B cell (primary cell): Measurements from ENCODE around the gene LIX1. TPM values are rescaled to one million over a fixed set of nuclear protein-coding genes. Genes with fewer than 3 reads are reported as not detected.
"Not testable (repeated sequence)": the region's sequence is repeated elsewhere in the genome, so short reads cannot be mapped to it uniquely, and the experiment has no call there.

ENCODE experiments used
- ATAC-seq: fragments of 200-7000 bp; cut with Tn5 transposase; one replicate; pipeline ENCODE4 v1.10.0; 2021; ENCODE audit warnings: low read depth, mild to moderate bottlenecking, moderate number of reproducible peaks, moderate library complexity
- CTCF ChIA-PET: fragments of 350-600 bp; sonication (Branson Sonifier 250); formaldehyde crosslinking; loops from one replicate; lab custom pipeline; 2021; ENCODE audit warnings: antibody characterized with exemption, inconsistent platforms; lab: Charles Lee
- POLR2A ChIA-PET: fragments of 350-600 bp; sonication (Branson Sonifier 250); formaldehyde crosslinking; loops from one replicate; lab custom pipeline; 2021; ENCODE audit warnings: antibody characterized with exemption; lab: Charles Lee
- DNase-seq: peaks from one replicate; pipeline ENCODE4 v3.0.0; 2013
- H2AFZ ChIP-seq: 2 replicates; pipeline ENCODE4 v1.6.1; 2012; ENCODE audit warnings: mild to moderate bottlenecking, low read depth, low read length; ENCODE audit not compliant: insufficient read depth, poor library complexity, severe bottlenecking
- H3K27ac ChIP-seq, 2 donors: 1 replicate in 1 of 2; 2 replicates in 1 of 2; pipeline ENCODE4 v1.5.1; 2012 to 2013; ENCODE audit warnings: low read length in 2 of 2, mild to moderate bottlenecking in 2 of 2, moderate library complexity in 1 of 2
- H3K27me3 ChIP-seq, 4 experiments: fragments of 200-600 bp in 1 of 4; sonication (generic) in 1 of 4; replicated peaks in 1 of 4; 1 replicate in 2 of 4; 2 replicates in 2 of 4; pipeline versions ENCODE4 v1.6.1 to v1.7.0; 2013 to 2016; ENCODE audit warnings: low read length in 3 of 4, mild to moderate bottlenecking in 2 of 4, mixed read lengths in 1 of 4, moderate library complexity in 1 of 4; ENCODE audit not compliant: insufficient read depth in 4 of 4, control insufficient read depth in 3 of 4; ENCODE audit errors: control extremely low read depth in 1 of 4
- H3K36me3 ChIP-seq, 2 experiments: replicated peaks in 1 of 2; 1 replicate in 1 of 2; 2 replicates in 1 of 2; pipeline versions ENCODE4 v1.6.1 to v1.7.1; 2013; ENCODE audit warnings: low read length in 1 of 2; ENCODE audit not compliant: insufficient read depth in 2 of 2, control insufficient read depth in 1 of 2; ENCODE audit errors: control extremely low read depth in 1 of 2, extremely low read depth in 1 of 2
- H3K4me1 ChIP-seq, 2 donors: fragments of 200-600 bp in 1 of 2; sonication (generic) in 1 of 2; 1 replicate in 1 of 2; 2 replicates in 1 of 2; pipeline versions ENCODE4 v1.5.1 to v1.6.1; 2013 to 2017; ENCODE audit warnings: low read length in 2 of 2; ENCODE audit not compliant: control insufficient read depth in 2 of 2, insufficient read depth in 2 of 2
- H3K4me2 ChIP-seq: replicated peaks from 2 replicates; pipeline ENCODE3; 2012; ENCODE audit warnings: mild to moderate bottlenecking, low read depth, low read length; ENCODE audit not compliant: poor library complexity, severe bottlenecking
- H3K4me3 ChIP-seq, 5 experiments: fragments of 200-600 bp in 1 of 5; sonication (generic) in 1 of 5; 1 replicate in 3 of 5; 2 replicates in 2 of 5; pipeline versions ENCODE4 v1.5.1 to v1.7.0; 2011 to 2016; ENCODE audit warnings: low read length in 4 of 5, mild to moderate bottlenecking in 4 of 5, low read depth in 2 of 5, control low read depth in 1 of 5, moderate library complexity in 1 of 5; ENCODE audit not compliant: insufficient read depth in 1 of 5; ENCODE audit errors: control extremely low read depth in 1 of 5, extremely low read depth in 1 of 5
- H3K79me2 ChIP-seq: fragments of 200-600 bp; sonication (generic); one replicate; pipeline ENCODE4 v1.6.0; 2016; ENCODE audit warnings: low read length; ENCODE audit not compliant: control insufficient read depth, insufficient read depth
- H3K9ac ChIP-seq: fragments of 200-600 bp; sonication (generic); 2 replicates; pipeline ENCODE4 v1.6.1; 2017; ENCODE audit warnings: mild to moderate bottlenecking, low read length, moderate library complexity
- H3K9me3 ChIP-seq, 3 donors: one replicate each; pipeline versions ENCODE4 v1.6.1 to v1.7.1; 2013; ENCODE audit warnings: low read length in 2 of 3; ENCODE audit not compliant: control insufficient read depth in 2 of 3, insufficient read depth in 1 of 3; ENCODE audit errors: control extremely low read depth in 1 of 3
- H4K20me1 ChIP-seq: 2 replicates; pipeline ENCODE4 v1.6.0; 2012; ENCODE audit warnings: mild to moderate bottlenecking, low read length; ENCODE audit not compliant: insufficient read depth, control insufficient read depth, poor library complexity, severe bottlenecking
- H3K27ac Mint-ChIP-seq: one replicate; pipeline ENCODE4 v1.8.0; 2021; ENCODE audit warnings: mixed read lengths
- H3K27me3 Mint-ChIP-seq: one replicate; pipeline ENCODE4 v1.8.0; 2021; ENCODE audit warnings: mixed read lengths
- H3K4me1 Mint-ChIP-seq: one replicate; pipeline ENCODE4 v1.8.0; 2021; ENCODE audit warnings: mixed read lengths
- H3K4me3 Mint-ChIP-seq: one replicate; pipeline ENCODE4 v1.8.0; 2021; ENCODE audit warnings: mixed read lengths
- H3K9me3 Mint-ChIP-seq: one replicate; pipeline ENCODE4 v1.8.0; 2022; ENCODE audit warnings: mixed read lengths; ENCODE audit not compliant: insufficient read depth
- CTCF ChIP-seq: fragments of 200-600 bp; IDR thresholded peaks from one replicate; pipeline ENCODE4 v1.8.0; 2022; ENCODE audit warnings: antibody characterized with exemption, mild to moderate bottlenecking
- EZH2 ChIP-seq: IDR thresholded peaks from 2 replicates; pipeline ENCODE4 v1.6.1; 2012; ENCODE audit warnings: borderline replicate concordance, low read depth, mild to moderate bottlenecking, moderate library complexity, low read length; ENCODE audit not compliant: insufficient read depth, poor library complexity, severe bottlenecking
- WGBS: methylation state at CpG from one replicate; pipeline ENCODE4 v1.1.5; 2013; ENCODE audit warnings: missing lambda C conversion rate; ENCODE audit not compliant: insufficient coverage; 5-methylcytosine and 5-hydroxymethylcytosine counted together
- intact Hi-C: fragments of 100-400 bp; cut with micrococcal nuclease; formaldehyde crosslinking; loops from one replicate; pipeline ENCODE4 v1.10.0; 2022
- polyA plus RNA-seq: library from polyadenylated mRNA; depleted of rRNA; stranded (reverse); fragments of >200 nt; gene quantifications from 2 replicates; pipeline ENCODE4 v1.2.3, GENCODE V29; 2012
- total RNA-seq, 2 donors: library from RNA; stranded (reverse); fragments of 120-200 nt in 1 of 2; gene quantifications; 1 replicate in 1 of 2; 2 replicates in 1 of 2; pipeline versions ENCODE4 v1.2.3 to v1.2.4, GENCODE V29; 2013 to 2022

Gene LIX1
- total and polyA plus RNA-seq, 2 donors (not counting 1 experiment from before 2014, with no cell fraction given): not detected

GRCh38 chr5:97141539-97141938 is 872 bp downstream of the LIX1 start:
- POLR2A ChIA-PET: no interaction called here
- Histone ChIP-seq H3K9ac (no peak overlapping the region), H3K27ac (no peak overlapping the region), H4K20me1 (no peaks in the 10 kb centered on the region), H2AFZ (no peak overlapping the region), H3K4me2 (no peak overlapping the region), H3K4me1 (no peaks in the 10 kb centered on the region), H3K9me3 (no peaks in the 10 kb centered on the region), H3K79me2 (no peaks in the 10 kb centered on the region), H3K27me3 (no peaks in the 10 kb centered on the region), H3K36me3 (no peaks in the 10 kb centered on the region), H3K4me3 (no peak overlapping the region)
- intact Hi-C loops: no loop called here
- Mint-ChIP-seq H3K9me3 (no peaks in the 10 kb centered on the region), H3K4me1 (no peaks in the 10 kb centered on the region), H3K27me3 (no peaks in the 10 kb centered on the region), H3K4me3 (no peak overlapping the region), H3K27ac (no peak overlapping the region)
- CTCF ChIA-PET: interaction anchor here (1.1 to 4.0 kb wide), 7 partner anchors 19 to 389 kb away, joined by 3 to 23 read pairs (median 18); no protein-coding TSS in a partner anchor
- WGBS: no CpG with 5 or more reads among the region's 2 CpGs
- no peak for TF ChIP-seq EZH2
- no peak for TF ChIP-seq CTCF
- DNase-seq: no peak
- ATAC-seq: no peak

GRCh38 chr5:97141031-97141430 is 1.4 kb downstream of the LIX1 start:
- no peaks in the 10 kb centered on the region for H3K4me1 ChIP-seq
- no peaks in the 10 kb centered on the region for H3K9me3 Mint-ChIP-seq
- POLR2A ChIA-PET: no interaction called here
- DNase-seq (no peak), ATAC-seq (no peak)
- H3K79me2 ChIP-seq: no peaks in the 10 kb centered on the region
- H3K27me3 ChIP-seq: no peaks in the 10 kb centered on the region
- H4K20me1 ChIP-seq: peaks cover 3% of the 10 kb centered on the region
- no peaks in the 10 kb centered on the region for H3K4me1 Mint-ChIP-seq
- H3K9ac ChIP-seq: no peak overlapping the region
- no peak overlapping the region for H3K4me3 ChIP-seq
- no peaks in the 10 kb centered on the region for H3K9me3 ChIP-seq
- no peak for TF ChIP-seq CTCF
- no peak for TF ChIP-seq EZH2
- H3K27ac ChIP-seq: no peak overlapping the region
- no peak overlapping the region for H3K4me3 Mint-ChIP-seq
- H3K36me3 ChIP-seq: no peaks in the 10 kb centered on the region
- intact Hi-C loops: no loop called here
- no peak overlapping the region for H3K4me2 ChIP-seq
- CTCF ChIA-PET: interaction anchor here (1.1 to 4.0 kb wide), 6 partner anchors 19 to 389 kb away, joined by 3 to 23 read pairs (median 18); no protein-coding TSS in a partner anchor
- no peak overlapping the region for H2AFZ ChIP-seq
- no peak overlapping the region for H3K27ac Mint-ChIP-seq
- no CpG with 5 or more reads among the region's 4 CpGs for WGBS
- no peaks in the 10 kb centered on the region for H3K27me3 Mint-ChIP-seq

GRCh38 chr5:97140250-97140649 is 2.2 kb downstream of the LIX1 start:
- CTCF ChIA-PET: interaction anchor here (1.0 to 4.0 kb wide), 5 partner anchors 21 to 388 kb away, joined by 3 to 21 read pairs (median 5); no protein-coding TSS in a partner anchor
- ATAC-seq, H3K79me2 ChIP-seq, H3K27ac Mint-ChIP-seq, H3K4me3 ChIP-seq, H3K4me1 ChIP-seq, DNase-seq, POLR2A ChIA-PET, H3K9ac ChIP-seq, H3K9me3 ChIP-seq, H3K27me3 Mint-ChIP-seq, H3K4me3 Mint-ChIP-seq, H3K27me3 ChIP-seq, H3K9me3 Mint-ChIP-seq, H3K4me2 ChIP-seq, H3K36me3 ChIP-seq, intact Hi-C loops, H3K27ac ChIP-seq, H3K4me1 Mint-ChIP-seq, H4K20me1 ChIP-seq, H2AFZ ChIP-seq: not testable (repeated sequence)
- no CpG with 5 or more reads among the region's 1 CpG for WGBS
